Cerebellar nuclear complex (tissue), 1 donor: ENCODE results near the gene ITGB1BP1.

Experiments
- DNase-seq, 2 experiments: peaks; one replicate each; lab custom pipeline; 2025; lab: John Stamatoyannopoulos, UW

ITGB1BP1 gene, protein sequence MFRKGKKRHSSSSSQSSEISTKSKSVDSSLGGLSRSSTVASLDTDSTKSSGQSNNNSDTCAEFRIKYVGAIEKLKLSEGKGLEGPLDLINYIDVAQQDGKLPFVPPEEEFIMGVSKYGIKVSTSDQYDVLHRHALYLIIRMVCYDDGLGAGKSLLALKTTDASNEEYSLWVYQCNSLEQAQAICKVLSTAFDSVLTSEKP

DNA sequence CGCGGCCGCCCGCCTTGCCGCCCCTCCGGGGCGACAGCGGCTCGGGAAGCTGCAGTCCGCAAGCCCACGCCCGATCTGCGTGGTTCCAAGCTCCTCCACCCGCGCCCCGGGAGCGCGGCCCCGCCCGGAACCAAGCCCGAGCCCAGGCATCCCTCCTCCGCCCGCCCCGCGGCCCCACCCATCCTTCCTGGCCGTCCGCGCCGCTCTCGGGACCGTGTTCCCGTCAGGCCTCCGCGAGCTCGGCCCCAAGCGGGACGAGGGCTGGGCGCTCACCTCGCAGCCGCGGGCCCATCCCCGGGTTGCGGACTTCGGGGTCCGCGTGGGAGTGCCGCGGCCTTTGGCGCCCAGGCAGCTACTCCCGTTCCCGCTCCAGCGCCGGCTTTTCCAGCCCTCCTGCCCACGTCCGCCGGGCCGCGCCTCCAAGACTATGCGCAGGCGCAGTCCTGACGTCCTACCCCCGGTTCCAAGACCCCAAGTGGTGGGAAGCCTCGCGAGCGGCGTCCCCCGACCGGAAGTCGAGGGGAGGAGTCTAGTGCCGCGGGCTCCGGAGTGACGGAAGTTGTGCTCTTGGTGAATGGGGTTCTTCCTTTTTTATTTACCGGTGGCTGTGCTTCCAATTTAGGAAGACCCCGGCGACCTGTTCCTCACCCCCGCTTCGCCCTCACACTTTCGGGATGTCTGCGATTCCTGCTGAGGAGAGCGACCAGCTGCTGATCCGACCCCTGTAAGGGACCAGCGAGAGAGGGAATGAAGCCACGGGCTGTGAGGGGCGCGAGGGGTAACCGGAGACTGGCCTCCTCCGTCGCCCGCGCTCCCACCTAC lies at the start of gene ITGB1BP1, which contains the start of gene CPSF3:
TSS of gene ITGB1BP1 (minus strand) at position 429 of the 822 bp plus-strand sequence. CDS start 4,831 bp downstream, outside the sequence.
TSS of gene CPSF3 (plus strand) at position 555 of the 822 bp plus-strand sequence. CDS start at position 675, 120 bp downstream.
- DNase-seq, result peak; percentile 69 to 92

DNA sequence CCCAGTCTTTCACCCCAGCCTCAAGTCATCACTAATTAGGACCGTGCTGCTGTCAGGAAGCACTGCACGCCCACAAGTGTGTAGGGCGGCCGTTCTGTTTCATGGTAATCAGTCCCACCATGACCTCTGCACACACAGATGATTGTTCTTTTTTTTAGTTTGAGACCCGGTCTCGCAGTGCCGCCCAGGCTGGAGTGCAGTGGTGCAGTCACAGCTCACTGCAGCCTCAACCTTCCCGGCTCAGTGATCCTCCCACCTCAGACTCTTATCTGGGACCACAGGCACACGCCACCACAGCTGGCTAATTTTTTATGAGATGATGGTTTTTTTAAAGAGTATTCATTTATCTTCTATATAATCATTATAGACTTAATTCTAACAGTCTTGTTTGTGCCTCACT lies 49.2 kb upstream of the ITGB1BP1 start:
- no peak for DNase-seq

DNA sequence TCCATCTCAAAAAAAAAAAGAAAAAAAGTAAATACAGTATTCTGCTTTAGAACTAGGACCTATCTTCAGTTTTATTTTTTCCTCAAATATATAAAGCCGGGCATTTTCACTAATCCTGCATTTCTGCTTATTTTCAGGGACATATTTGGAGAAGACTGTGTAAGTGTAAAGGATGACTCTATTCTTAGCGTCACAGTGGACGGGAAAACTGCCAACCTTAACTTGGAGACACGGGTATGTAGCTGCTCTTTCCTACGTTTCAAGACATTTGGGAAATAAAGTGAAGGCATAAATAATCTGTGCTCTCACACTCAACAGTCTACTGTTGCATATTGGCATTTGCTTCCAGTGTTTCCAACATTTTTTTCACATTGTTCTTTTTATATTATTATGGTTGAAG lies 47.9 kb upstream of the ITGB1BP1 start:
- DNase-seq, result no peak

- DNase-seq, result no peak
Measured at GRCh38 chr2:9467687-9468086, 44.4 kb upstream of the ITGB1BP1 start.

GRCh38 chr2:9466147-9466683 lies 42.9 kb upstream of the ITGB1BP1 start:
- no peak for DNase-seq

DNA sequence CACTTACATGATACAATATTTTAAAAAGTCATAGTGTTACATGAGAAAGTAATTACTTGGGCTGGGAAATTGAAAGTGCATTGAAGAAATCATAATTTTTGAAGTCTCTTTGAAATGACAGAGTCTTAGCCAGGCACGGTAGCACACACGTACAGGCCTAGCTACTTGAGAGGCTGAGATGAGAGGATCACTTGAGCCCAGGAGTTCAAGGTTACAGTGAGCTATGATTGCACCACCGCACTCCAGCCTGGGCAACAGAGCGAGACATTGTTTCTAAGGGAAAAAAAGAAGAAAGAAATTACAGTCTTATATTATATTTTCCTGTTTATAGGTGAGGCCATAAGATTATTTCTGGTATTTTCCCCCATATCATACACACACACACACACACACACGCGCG lies 41.8 kb upstream of the ITGB1BP1 start:
- DNase-seq, result no peak

- DNase-seq, result no peak
Measured at GRCh38 chr2:9463698-9464034, 40.3 kb upstream of the ITGB1BP1 start.

GRCh38 chr2:9462886-9463697 lies 39.8 kb upstream of the ITGB1BP1 start:
- DNase-seq, result no peak

- DNase-seq, result no peak
Measured at GRCh38 chr2:9462313-9462712, 39.0 kb upstream of the ITGB1BP1 start.

GRCh38 chr2:9461079-9461478 lies 37.8 kb upstream of the ITGB1BP1 start:
- no peak for DNase-seq

DNA sequence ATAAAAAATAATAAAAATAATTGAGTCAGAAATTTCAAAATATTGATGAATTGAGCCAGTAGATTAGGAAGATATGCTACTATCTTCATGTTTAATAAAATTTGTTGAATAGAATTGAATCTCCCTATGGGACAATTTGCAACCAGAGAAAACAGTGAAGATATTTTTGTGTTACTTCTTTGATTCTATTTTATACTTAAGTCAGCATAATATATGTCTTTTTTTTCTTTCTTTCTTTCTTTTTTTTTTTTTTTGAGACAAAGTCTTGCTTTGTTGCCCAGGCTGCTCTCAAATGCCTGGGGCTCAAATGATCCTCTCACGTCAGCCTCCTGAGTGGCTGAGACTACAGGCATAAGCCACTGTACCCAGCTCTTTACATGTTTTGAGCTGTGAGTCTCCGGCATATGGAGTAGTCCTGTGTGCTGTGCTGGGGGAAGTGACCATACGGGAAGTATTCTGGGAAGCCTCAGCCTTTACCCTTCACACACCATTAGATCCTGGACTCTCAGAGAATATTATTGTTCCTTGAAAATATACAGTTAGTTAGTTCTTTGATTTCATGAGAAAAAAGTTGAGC lies 37.2 kb upstream of the ITGB1BP1 start:
- DNase-seq, result no peak

GRCh38 chr2:9451231-9451630 lies 27.9 kb upstream of the ITGB1BP1 start:
- DNase-seq, result no peak

GRCh38 chr2:9445089-9445488 lies 21.8 kb upstream of the ITGB1BP1 start:
- DNase-seq, result no peak

DNA sequence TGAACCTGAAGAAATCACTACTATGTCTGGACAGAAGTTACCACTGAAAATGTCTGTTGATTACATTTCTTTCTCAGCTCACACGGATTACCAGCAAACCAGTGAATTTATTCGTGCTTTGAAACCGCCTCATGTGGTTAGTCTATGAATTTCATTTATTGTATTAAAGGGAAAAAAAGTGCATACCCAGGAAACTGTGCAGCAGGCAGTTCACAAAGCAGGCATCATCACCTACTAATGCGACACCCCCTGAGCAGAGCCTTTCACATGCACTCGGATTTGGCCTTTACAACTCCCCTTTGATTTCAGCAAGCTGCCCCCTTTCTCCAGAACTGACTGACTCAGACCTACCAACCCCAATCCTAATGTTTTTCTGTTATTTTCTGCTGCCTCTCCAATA lies 20.2 kb upstream of the ITGB1BP1 start:
- no peak for DNase-seq

DNA sequence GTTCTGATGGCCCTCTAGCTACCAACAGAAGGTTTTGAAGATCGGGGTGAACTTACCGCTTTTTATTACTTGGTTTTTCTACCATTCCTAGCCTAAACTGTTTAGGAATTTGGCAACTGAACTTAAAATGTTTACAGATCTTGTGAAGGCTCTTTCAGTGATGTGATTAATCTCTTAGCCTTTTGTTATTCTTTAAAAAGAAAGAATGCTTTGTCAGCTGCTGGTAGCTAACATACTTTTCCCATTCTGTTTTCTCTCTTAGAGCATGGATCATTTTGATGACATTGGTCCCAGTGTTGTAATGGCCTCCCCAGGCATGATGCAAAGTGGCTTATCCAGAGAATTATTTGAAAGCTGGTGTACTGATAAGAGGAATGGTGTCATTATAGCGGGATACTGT lies 18.2 kb upstream of the ITGB1BP1 start:
- DNase-seq, result no peak

DNA sequence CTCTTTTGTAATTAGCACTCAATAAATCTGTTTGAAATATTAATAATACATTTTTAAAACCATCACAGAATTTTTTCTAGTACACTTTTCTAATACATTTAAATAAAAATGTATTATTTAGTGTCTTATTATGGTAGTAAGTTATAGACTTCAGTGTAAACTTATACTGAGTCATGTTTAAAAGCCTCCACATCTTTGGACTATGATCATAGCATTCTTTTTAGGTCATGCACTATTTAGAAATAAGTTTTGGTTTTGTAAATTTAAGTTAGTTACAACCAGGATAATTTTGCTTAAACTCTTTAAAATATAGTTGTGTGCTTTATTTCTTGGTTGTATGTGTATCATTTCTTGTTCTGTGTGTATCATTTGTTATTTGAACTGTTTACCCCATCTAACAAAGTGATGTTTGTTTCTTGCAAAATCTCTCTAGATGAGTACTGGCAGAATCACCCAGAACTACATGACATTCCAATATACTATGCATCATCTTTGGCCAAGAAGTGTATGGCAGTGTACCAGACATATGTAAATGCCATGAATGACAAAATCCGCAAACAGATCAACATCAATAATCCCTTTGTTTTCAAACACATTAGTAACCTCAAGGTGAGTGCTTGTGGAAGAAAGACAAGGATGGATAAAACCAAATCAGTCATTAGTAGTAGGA lies 16.9 kb upstream of the ITGB1BP1 start:
- DNase-seq, result no peak

- DNase-seq, result no peak
Measured at GRCh38 chr2:9439536-9439935, 16.2 kb upstream of the ITGB1BP1 start.

DNA sequence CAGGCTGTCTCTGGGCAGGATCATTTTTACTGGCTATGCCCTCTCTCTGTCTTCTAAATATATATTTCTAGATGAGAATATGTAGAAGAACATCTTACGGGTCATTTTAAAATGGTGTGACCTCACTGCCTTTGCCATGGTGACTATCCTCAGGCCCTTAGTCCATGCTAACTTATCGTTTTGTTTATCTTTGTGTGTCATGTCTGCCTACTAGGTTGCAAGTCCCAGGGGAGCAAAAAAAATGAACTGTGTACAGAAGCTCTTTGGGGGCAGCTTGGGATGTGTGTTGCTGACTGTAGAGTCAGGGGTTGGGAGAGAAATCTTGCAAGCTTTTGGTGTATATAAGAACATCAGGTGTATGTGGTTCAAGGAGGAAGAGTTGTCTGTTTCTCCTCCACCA lies 11.2 kb upstream of the ITGB1BP1 start:
- no peak for DNase-seq

- no peak for DNase-seq
Measured at GRCh38 chr2:9430316-9431293, 7.3 kb upstream of the ITGB1BP1 start.

DNA sequence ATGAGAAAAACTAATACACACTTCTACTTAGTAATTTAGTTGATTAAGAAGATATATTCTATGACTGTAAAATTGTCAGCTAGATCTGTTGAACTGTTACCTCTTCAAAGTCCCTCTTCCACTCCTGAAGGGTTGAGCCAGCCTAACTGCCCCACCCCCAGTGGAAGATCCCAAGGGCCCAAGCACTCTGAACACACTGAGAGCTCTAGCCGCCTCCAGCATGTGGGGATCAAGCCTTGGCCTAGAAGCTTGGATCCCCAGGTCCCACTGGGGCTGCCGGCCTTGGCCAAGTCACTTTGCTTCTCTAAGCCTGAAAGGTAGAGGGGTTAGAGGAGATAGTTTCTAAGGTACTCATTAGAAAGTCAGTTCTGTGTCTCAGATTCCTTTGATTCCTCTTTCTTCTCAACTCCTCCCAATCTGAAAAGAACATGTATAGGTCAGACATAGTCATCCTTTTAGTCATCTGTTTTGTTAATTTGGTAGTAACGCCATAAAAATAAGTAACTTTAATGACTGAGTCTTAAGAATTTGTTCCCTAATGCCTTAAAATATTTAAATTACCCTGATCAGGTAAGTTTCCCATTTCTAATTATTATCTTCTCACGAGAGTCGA lies 5.7 kb upstream of the ITGB1BP1 start:
- DNase-seq, result no peak
